Astrocyte (in vitro differentiated cells and primary cell): ENCODE data around the gene CCDC184. TPM values are rescaled to one million over a fixed set of nuclear protein-coding genes. Genes with fewer than 3 reads are reported as not detected.
"Not testable (repeated sequence)": the region's sequence is repeated elsewhere in the genome, so short reads cannot be mapped to it uniquely, and the experiment has no call there.

ENCODE experiments used
- DNase-seq: peaks from one replicate; pipeline ENCODE4 v3.0.0-alpha.2; 2010; ENCODE audit warnings: low read depth
- FAIRE-seq: peaks from 2 replicates; lab custom pipeline; 2011; peaks lifted over from hg19 to GRCh38; lab: Jason Lieb, UNC
- H2AFZ ChIP-seq: 2 replicates; pipeline ENCODE4 v1.6.0; 2012; ENCODE audit warnings: low read depth, low read length, inconsistent platforms
- H3K27ac ChIP-seq: 2 replicates; pipeline ENCODE4 v1.5.1; 2011; ENCODE audit warnings: low read depth, low read length, inconsistent platforms
- H3K27me3 ChIP-seq: 2 replicates; pipeline ENCODE4 v1.6.0; 2011; ENCODE audit warnings: low read length, inconsistent platforms; ENCODE audit not compliant: insufficient read depth
- H3K36me3 ChIP-seq: 2 replicates; pipeline ENCODE4 v1.5.1; 2011; ENCODE audit warnings: low read length, inconsistent platforms; ENCODE audit not compliant: insufficient read depth
- H3K4me1 ChIP-seq: 2 replicates; pipeline ENCODE4 v1.5.1; 2011; ENCODE audit warnings: low read length, inconsistent platforms; ENCODE audit not compliant: insufficient read depth
- H3K4me2 ChIP-seq: 2 replicates; pipeline ENCODE4 v1.6.0; 2012; ENCODE audit warnings: low read length, inconsistent platforms
- H3K4me3 ChIP-seq: 2 replicates; pipeline ENCODE4 v1.5.1; 2011; ENCODE audit warnings: low read depth, mild to moderate bottlenecking, low read length, inconsistent platforms; ENCODE audit not compliant: insufficient read depth
- H3K79me2 ChIP-seq: 2 replicates; pipeline ENCODE4 v1.6.0; 2012; ENCODE audit warnings: mild to moderate bottlenecking, low read length, inconsistent platforms; ENCODE audit not compliant: insufficient read depth
- H3K9ac ChIP-seq: 2 replicates; pipeline ENCODE4 v1.6.0; 2012; ENCODE audit warnings: mild to moderate bottlenecking, low read length, inconsistent platforms
- H3K9me3 ChIP-seq: 2 replicates; pipeline ENCODE4 v1.5.1; 2012; ENCODE audit warnings: low read depth, mild to moderate bottlenecking, low read length, inconsistent platforms; ENCODE audit not compliant: insufficient read depth
- H4K20me1 ChIP-seq: 2 replicates; pipeline ENCODE4 v1.6.0; 2012; ENCODE audit warnings: low read length, inconsistent platforms; ENCODE audit not compliant: insufficient read depth
- H3K27ac Mint-ChIP-seq: one replicate; pipeline ENCODE4 v1.8.0; 2021; ENCODE audit warnings: mild to moderate bottlenecking, mixed read lengths; ENCODE audit not compliant: unreplicated experiment
- H3K27me3 Mint-ChIP-seq: one replicate; pipeline ENCODE4 v1.8.0; 2021; ENCODE audit warnings: low read depth, mixed read lengths; ENCODE audit not compliant: unreplicated experiment
- H3K36me3 Mint-ChIP-seq: one replicate; pipeline ENCODE4 v1.8.0; 2021; ENCODE audit warnings: low read depth, mixed read lengths; ENCODE audit not compliant: unreplicated experiment
- H3K4me1 Mint-ChIP-seq: one replicate; pipeline ENCODE4 v1.8.0; 2021; ENCODE audit warnings: low read depth, mixed read lengths; ENCODE audit not compliant: unreplicated experiment
- H3K4me3 Mint-ChIP-seq: one replicate; pipeline ENCODE4 v1.8.0; 2021; ENCODE audit warnings: mild to moderate bottlenecking, moderate library complexity, mixed read lengths; ENCODE audit not compliant: unreplicated experiment
- H3K9me3 Mint-ChIP-seq: one replicate; pipeline ENCODE4 v1.8.0; 2021; ENCODE audit warnings: mild to moderate bottlenecking, mixed read lengths; ENCODE audit not compliant: unreplicated experiment
- CTCF ChIP-seq: IDR thresholded peaks from 2 replicates; pipeline ENCODE4 v1.5.1; 2011; ENCODE audit warnings: low read depth, mild to moderate bottlenecking, inconsistent platforms, low read length, moderate library complexity; ENCODE audit not compliant: insufficient read depth
- EZH2 ChIP-seq: IDR thresholded peaks from 2 replicates; pipeline ENCODE4 v1.6.1; 2012; ENCODE audit warnings: mild to moderate bottlenecking, low read length, inconsistent platforms; ENCODE audit not compliant: insufficient read depth
- total RNA-seq: library from RNA; stranded (reverse); gene quantifications from 2 replicates; pipeline ENCODE4 v1.2.1, GENCODE V29; 2021

CCDC184 gene
- total RNA-seq, 1 donor from 2014 or later: 3.3 TPM

- peaks cover 3% of the 10 kb centered on the region for H3K27me3 Mint-ChIP-seq
- no peaks in the 10 kb centered on the region for H3K27me3 ChIP-seq
- peaks cover 5% of the 10 kb centered on the region for H3K36me3 Mint-ChIP-seq
- TF ChIP-seq EZH2: no peak
- TF ChIP-seq CTCF: no peak
- peaks cover 12% of the 10 kb centered on the region for H3K4me1 ChIP-seq
- no peak overlapping the region for H3K4me3 ChIP-seq
- peaks cover 4% of the 10 kb centered on the region for H3K9me3 ChIP-seq
- no peak overlapping the region for H3K4me3 Mint-ChIP-seq
- DNase-seq (no peak), FAIRE-seq (no peak)
- H3K4me1 Mint-ChIP-seq: peaks cover 4% of the 10 kb centered on the region
- H3K79me2 ChIP-seq: no peaks in the 10 kb centered on the region
- peaks cover 16% of the 10 kb centered on the region for H3K9me3 Mint-ChIP-seq
- H3K36me3 ChIP-seq: no peaks in the 10 kb centered on the region
- no peak overlapping the region for H3K4me2 ChIP-seq
- H3K27ac Mint-ChIP-seq: no peak overlapping the region
- no peak overlapping the region for H3K9ac ChIP-seq
- H3K27ac ChIP-seq: no peak overlapping the region
- no peak overlapping the region for H2AFZ ChIP-seq
- H4K20me1 ChIP-seq: no peaks in the 10 kb centered on the region
Measured at GRCh38 chr12:48201516-48201915, 18.1 kb downstream of the CCDC184 start.

GRCh38 chr12:48202766-48203165 is 19.3 kb downstream of the CCDC184 start:
- TF ChIP-seq CTCF (no peak), EZH2 (no peak)
- Mint-ChIP-seq H3K9me3 (peaks cover 25% of the 10 kb centered on the region), H3K27me3 (peaks cover 3% of the 10 kb centered on the region), H3K4me1 (peaks cover 4% of the 10 kb centered on the region), H3K27ac (no peak overlapping the region), H3K4me3 (no peak overlapping the region), H3K36me3 (peaks cover 5% of the 10 kb centered on the region)
- Histone ChIP-seq H3K9ac (no peak overlapping the region), H3K27me3 (no peaks in the 10 kb centered on the region), H3K36me3 (no peaks in the 10 kb centered on the region), H3K4me1 (peaks cover 5% of the 10 kb centered on the region), H3K4me2 (no peak overlapping the region), H3K79me2 (no peaks in the 10 kb centered on the region), H3K9me3 (peaks cover 4% of the 10 kb centered on the region), H4K20me1 (no peaks in the 10 kb centered on the region), H3K4me3 (no peak overlapping the region), H3K27ac (no peak overlapping the region), H2AFZ (no peak overlapping the region)
- DNase-seq (no peak), FAIRE-seq (no peak)

- H3K36me3 ChIP-seq: no peaks in the 10 kb centered on the region
Measured at GRCh38 chr12:48203192-48203591, 19.7 kb downstream of the CCDC184 start, which contains the start of gene OR10AD1. Gene OR10AD1 (minus strand): TSS chr12:48203292. CDS start chr12:48203292, 0 bp downstream.

GRCh38 chr12:48209495-48209894 is 26.1 kb downstream of the CCDC184 start:
- not testable (repeated sequence) for H3K79me2 ChIP-seq, FAIRE-seq, H3K9ac ChIP-seq, H4K20me1 ChIP-seq, H3K9me3 ChIP-seq, H3K27ac ChIP-seq, H3K4me1 Mint-ChIP-seq, DNase-seq, H3K4me2 ChIP-seq, H3K4me3 Mint-ChIP-seq, H3K27me3 ChIP-seq, H3K36me3 ChIP-seq, H3K36me3 Mint-ChIP-seq, H2AFZ ChIP-seq, H3K27me3 Mint-ChIP-seq, H3K4me1 ChIP-seq, H3K4me3 ChIP-seq, H3K27ac Mint-ChIP-seq
- peaks cover 21% of the 10 kb centered on the region for H3K9me3 Mint-ChIP-seq

More at GRCh38 chr12:48203192-48203591, 19.7 kb downstream of the CCDC184 start, which contains the start of gene OR10AD1:
- H3K9me3 ChIP-seq: peaks cover 4% of the 10 kb centered on the region
- H3K79me2 ChIP-seq: no peaks in the 10 kb centered on the region
- DNase-seq (no peak), FAIRE-seq (no peak)
- H4K20me1 ChIP-seq: no peaks in the 10 kb centered on the region
- TF ChIP-seq CTCF: no peak
- TF ChIP-seq EZH2: no peak
- peaks cover 4% of the 10 kb centered on the region for H3K4me1 Mint-ChIP-seq
- H3K27ac ChIP-seq: no peak within 1 kb of the TSS
- H3K9me3 Mint-ChIP-seq: peaks cover 26% of the 10 kb centered on the region
- H3K27ac Mint-ChIP-seq: no peak within 1 kb of the TSS
- no peaks in the 10 kb centered on the region for H3K27me3 ChIP-seq
- H3K4me3 ChIP-seq: no peak within 1 kb of the TSS
- peaks cover 3% of the 10 kb centered on the region for H3K4me1 ChIP-seq
- peaks cover 3% of the 10 kb centered on the region for H3K27me3 Mint-ChIP-seq
- H3K9ac ChIP-seq: no peak within 1 kb of the TSS
- no peak within 1 kb of the TSS for H3K4me2 ChIP-seq
- peaks cover 5% of the 10 kb centered on the region for H3K36me3 Mint-ChIP-seq
- no peak within 1 kb of the TSS for H2AFZ ChIP-seq
- H3K4me3 Mint-ChIP-seq: no peak within 1 kb of the TSS
